GM18502 (cell line): ENCODE results near the gene PKIB.

Experiments used
- ATAC-seq: cut with Tn5 transposase; IDR thresholded peaks from one replicate; pipeline ENCODE4 v1.9.1; 2021; ENCODE audit warnings: mild to moderate bottlenecking; ENCODE audit not compliant: unreplicated experiment, poor library complexity

Gene PKIB

DNA sequence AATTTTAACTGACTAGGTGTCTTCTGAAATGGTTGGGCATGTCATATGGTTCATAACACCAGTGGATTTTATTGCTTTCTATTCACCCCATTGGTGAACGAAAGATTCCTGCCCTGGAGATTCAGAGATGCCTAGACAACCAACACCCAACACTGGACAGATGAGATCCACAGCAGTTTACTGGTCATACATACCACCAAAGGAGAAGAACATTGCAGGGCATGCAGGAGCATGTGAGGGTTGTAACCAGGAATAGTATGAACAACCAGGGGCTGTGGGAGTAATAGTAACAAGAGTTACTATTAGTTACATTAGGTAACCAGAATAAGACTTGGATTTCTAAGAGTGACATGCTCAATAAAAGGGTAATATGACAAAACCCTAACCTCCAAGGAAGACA lies 91.5 kb downstream of the PKIB start:
- ATAC-seq, result no peak

DNA sequence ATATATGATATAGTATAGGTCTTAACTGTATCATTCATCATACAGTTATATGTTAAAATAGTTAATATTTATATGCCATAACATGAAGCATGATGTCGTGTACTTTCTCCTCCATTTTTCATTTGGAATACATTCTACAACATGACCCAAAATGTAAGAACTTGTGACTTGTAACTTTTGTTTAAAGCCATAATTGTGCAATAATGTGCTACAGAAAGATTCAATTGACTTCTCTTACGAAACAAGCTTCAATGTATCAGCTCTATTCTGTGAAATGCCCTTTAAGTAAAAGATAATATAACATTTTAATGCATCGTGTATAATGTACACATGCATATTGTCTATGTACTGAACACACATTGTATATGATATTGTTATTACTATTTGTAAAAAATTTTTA lies 92.6 kb downstream of the PKIB start:
- ATAC-seq, result no peak

DNA sequence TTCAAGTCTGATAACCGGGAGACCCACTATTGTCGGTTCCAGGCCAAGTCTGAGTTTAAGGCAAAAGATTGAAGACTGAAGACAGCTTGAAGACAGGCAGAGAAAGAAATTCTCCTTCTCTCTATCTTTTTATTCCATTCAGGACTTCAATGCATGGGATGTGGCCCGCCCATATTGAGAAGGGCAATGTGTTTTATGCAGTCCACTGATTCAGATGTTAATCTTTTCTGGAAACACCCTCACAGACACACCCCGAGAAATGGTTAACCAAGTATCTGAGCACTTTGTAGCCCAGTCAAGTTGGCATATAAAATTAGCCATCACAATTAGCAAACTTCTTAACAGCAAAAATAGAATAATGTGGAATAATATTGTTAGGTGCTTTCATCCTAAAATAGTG lies 93.9 kb downstream of the PKIB start:
- ATAC-seq, result no peak

DNA sequence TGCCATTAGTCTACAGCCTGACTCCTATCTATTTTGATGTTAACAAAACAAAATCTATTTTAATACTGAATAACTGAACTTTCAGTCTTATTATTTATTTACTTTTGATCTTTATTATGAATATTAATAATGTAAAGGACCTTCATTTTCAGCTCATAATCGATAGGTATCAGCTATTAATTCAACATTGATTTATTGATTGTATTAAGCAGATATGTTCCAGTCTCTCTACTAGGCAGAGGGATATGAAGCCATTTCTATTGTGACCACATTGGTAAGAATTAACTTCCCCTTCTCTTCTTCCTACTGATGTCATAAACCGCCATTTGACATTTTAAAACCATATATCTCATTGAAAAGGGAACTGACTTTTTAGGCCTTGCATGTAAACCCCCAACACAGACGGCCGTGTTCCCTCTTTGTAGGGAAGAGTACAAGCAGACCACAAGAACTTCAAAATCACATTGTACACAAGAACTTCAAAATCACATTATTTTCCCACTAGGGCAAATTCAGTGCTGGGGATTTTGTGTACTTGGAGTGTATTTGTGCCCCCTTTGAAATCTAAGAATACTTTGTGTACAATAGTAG lies 99.8 kb downstream of the PKIB start:
- ATAC-seq, result peak; percentile 87

DNA sequence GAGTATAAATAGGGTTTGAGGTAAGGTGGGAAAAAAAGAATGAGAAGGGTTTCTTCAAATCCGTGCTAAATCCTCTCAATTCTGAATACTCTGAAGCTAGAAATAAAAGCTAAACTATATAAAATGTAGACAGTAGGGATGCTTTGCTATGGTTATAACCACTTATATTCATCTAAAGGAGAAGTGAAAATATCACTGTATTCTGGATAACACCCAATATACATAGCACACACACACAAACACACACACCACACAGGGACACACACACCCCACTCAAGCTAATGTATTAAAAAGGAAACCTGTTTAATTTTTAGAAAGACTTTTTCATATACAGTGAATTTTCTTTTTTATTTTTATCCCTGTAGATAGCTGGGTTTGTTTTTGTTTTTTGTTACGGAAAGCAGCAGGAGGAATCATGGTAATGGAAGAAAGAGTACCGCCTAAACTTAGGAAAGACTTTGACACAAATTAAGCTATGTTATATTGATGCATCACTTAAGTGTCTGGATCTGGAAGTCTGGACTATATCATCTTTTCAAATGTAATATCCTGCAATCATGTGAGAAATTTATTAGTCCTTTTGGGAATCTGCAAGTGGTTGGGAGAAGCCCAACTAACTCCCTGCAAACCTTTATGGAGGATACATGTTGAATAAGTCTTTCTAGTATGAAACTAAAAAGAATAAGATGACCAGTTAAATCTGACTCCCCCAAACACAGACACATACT lies 100.9 kb downstream of the PKIB start:
- ATAC-seq, result no peak

DNA sequence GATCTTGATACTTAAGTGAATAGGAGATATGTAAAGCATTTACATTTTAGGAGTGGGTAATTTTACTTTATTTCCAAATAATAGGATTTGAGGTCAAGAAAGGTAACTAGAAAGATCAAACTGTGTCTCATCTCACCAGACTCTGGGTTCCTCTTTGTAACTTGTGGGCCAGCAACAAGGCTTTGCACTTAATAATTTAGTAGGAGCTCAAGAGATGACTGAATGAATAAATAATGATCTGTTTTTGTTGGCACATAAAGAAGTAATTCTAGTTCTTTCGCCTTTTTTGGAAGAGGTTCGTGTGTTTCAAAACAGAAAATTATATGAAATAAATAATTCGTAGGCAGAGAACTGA lies 101.9 kb downstream of the PKIB start:
- no peak for ATAC-seq

DNA sequence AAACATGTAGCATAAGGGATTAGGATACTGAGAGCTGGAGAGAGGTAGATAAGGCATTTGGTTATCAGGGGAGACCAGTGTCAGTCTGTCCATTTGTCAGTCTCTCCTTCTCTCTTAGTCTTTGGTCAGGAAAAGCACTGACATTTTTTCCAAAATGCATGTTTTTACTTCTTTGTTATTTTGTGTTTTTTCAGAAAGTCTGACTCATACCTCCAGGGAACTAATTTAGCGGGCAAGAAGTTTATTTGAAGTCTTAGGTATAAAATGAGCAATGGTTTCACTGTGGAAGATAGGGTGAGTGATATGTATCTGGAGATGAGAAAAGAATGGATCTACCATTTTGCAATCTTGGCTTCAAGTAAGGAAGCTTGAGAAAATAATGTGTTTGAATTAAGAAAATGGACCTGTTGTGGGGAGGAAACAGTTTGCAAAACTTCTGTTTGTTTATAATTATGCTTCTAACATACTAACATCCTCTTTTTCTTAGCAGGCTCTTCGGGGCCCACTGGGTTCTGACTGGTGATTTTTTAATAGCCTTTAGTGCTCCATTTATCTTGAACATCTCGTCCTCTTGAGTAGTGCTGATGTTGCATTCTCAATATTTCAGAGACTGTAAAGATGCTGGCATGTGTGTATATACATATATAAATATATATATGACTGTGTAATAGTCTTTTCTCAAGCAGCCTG lies 102.4 kb downstream of the PKIB start:
- ATAC-seq, result no peak

DNA sequence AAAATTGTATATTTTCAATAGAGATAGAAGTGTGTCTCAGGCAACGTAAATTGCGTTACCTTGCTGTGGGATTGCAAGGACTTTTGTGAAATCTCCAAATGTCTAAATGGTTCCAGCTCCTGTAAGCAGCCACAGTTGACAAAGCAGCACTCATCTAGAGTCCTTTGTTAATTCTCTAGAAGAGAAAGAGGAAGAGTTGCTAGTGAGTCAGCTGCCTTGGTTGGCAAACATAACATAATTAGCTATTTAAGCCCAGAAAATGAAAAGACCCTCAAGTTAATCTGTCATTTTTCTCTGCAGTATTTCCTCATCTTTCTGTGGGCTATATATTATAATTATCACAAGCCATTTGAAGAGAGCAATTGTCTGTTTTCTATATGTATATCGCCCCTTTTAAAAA lies 102.9 kb downstream of the PKIB start:
- ATAC-seq, result no peak

DNA sequence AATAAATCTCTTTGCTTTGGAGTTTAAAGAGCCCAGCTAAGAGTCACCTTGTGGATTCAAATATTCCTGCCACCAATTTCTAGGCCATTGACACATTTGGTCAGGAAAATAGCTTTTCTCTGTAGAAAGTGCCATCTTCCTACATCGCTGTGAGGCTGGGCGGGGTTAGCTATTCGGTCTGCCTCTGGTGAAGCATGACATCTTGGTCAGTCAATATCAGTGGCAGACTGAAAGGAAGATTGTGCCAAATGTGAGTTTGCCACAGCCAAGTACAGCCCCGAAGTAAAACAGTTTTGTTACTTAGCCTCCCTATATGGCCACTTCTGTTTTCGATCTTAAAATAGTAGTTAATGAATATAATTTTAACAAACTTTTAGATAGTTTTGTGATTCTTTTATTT lies 103.9 kb downstream of the PKIB start:
- ATAC-seq, result no peak

DNA sequence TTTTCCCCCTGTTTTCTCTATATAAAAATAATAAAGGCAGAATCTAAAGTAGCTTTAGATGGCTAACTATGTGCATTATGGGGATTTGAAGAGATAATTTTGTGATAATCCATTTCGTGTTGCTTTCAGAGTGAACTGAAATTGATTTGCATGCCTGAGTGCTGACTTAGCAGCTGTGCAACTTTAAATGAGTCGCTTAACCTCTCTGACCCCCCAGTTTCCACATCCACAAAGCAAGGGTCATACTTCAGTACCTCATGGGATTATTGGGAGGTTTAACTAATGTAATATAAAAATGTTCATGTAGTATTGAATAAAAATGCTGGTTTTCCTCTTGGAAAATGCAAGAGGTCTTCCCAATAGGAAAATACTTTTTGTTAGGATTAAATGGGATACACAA lies 105.5 kb downstream of the PKIB start:
- no peak for ATAC-seq

DNA sequence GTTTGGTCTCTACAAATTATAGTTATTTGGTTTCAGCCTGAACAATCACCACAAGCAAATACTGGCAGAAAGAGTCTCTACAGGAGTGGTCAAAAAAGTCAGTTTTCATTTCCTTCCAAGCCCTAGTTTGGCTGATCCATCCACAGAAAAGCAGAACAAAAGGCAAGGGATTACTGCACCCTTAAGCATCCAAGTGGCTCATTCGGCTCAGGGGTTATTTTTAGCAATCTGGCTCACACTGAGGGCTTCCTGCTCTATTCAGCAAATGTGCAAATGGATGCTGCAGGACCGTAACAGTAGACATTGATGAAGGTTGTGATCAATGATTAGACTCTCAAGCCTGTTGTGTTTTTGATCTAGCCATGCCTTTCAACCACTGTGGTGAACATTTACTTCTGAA lies 107.1 kb downstream of the PKIB start:
- ATAC-seq, result no peak

DNA sequence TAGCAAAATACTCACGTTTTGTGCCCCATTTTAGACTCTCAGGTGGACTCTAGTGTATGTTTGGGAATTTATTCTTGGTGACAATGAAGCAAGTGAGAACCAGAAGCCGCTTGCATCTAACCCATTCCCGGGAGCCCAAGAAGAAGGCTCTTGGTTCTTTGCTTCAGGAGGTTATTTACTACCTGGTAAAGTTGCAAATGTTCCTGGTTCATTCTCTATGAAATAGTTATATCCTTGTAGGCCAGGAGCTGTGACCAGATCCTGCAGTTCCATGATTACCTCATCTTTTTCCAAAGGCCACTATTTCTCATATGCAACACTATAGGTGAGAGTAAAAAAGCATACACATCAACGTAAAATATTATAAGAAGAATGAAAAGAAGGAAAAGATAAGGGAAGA lies 108.4 kb downstream of the PKIB start:
- ATAC-seq, result no peak

DNA sequence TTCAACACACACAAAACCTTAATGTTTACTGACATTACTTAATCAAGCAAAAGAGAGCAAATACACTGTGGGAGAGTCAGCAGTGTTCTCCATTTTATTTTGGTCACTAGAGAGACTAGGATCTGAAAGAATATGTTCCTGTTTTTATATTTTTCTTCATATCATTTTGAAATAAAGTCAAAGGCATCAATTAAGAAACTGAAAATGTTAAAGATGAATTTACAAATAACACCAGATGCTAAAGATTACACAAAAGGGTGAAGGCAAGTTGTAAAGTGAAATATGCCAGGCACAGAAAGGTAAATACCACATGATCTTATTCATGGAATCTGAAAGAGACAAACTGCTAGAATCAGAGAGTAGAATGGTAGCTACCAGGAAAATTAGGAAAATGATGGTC lies 109.0 kb downstream of the PKIB start:
- ATAC-seq, result no peak

DNA sequence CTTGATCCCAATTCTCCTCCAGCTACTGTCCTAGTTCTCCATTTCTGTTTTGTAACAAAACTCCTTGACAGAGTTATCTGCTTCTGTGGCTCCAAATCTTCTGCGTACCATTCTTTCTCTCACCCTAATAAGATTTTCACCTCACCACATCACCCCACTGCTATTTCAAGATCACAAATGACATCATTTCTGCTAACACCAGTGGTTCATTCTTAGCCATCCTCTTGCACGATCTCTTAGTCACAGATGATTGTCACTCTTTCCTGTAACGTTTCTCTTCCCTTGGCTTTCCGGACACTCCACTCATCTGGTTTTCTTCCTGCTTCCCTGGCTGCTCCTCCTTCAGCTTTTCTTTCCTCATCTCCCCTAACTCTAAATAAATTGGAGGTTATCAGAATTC lies 112.5 kb downstream of the PKIB start:
- no peak for ATAC-seq

DNA sequence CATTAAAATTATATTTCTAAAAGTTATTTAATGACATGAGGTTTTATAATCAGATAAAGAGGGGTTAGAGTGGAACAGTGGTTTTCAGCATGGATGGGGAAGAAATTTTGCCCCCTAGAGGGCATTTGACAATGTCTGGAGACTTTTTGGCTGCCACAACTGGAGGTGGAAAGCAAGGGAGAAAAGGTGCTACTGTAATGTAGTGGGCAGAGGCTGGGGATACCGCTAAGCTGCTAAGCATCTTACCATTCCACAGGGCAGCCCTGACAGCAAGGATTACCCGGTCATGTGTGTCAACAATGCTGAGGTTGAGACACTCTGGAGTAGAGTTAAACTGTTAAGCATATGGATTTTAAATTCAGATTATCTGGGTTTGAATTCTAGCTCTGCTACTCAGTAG lies 116.4 kb downstream of the PKIB start:
- ATAC-seq, result no peak

DNA sequence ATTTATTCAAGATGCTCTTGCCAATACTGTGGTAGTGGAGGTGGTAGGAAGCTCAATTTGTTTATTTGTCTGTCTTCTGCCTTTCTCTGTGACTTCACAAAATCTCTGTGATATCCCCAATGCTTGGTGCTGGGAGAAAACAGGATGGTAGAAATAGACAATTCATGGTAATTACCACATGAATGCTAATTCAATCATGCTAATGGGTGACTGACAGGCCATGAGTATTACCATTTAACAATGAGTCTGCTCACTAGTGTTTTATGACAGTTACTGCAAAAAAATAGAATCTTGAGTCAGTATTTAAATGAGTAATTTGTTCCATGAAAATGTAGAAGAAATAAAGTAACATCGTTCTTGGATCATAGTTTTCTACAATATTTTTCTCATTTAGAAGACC lies 117.0 kb downstream of the PKIB start:
- ATAC-seq, result no peak

DNA sequence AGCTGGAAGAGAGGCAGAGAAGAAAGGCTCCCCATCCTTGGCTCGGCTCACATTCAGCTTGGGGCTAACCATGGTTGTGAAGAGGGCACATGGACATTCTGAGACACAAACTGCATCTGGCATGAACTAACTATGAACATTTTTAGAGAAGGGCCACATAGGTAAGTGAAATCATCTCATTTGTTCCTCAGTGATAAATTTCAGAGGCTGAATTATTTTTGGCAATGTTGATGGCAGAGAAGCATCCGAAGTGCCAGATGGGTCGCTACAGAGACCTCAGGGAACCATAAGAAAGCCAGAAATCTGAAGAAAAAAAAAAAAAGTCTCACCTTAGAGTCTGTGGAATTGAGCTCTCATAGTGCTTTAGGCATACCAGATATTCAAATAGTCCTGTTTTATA lies 120.1 kb downstream of the PKIB start:
- ATAC-seq, result no peak

DNA sequence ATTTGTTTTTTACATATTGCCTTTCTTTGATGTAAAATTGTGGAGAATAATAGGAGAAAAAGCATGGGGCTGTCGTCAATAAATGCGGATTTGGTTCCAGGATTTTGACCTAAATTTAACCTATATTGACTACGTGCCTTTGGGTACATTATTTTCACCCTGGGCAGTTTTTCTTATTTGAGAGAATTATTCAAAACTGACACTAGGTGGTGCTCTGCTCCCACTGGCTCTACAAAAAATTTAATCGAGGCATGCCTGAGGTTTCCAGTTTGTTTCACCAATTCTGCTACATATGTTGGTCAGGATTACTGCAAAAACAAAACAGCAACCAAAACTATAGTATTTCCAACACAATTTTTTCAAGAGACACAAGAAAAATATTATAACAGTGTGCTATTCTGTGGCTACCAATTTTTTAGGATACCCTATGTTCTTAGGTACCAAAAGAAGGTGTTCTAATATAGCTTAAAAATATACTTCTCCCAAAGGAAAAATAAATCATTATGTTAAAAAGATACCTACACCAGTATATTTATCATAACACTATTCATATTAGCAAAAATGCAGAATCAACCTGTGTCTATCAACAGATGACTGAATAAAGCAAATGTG lies 120.7 kb downstream of the PKIB start:
- ATAC-seq, result peak; percentile 66

DNA sequence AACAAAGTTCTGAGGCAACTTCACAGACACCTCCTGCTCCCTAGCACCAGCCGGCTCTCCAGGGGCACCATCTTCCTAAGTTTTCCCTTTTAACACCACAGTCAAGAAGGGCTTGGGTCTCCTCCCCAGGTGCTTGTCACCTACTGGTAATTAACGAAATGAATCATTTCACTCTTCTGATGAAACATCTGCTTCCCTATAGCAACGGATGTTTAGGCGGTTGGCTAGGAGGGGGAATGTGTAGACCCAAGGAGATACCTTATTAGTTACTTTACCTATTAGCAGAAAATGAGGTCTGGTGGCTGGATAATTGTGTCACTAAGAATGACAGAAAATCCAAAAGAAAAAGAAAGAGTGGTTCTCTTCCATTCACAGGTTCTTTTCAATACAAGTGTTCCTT lies 123.1 kb downstream of the PKIB start:
- ATAC-seq, result no peak

DNA sequence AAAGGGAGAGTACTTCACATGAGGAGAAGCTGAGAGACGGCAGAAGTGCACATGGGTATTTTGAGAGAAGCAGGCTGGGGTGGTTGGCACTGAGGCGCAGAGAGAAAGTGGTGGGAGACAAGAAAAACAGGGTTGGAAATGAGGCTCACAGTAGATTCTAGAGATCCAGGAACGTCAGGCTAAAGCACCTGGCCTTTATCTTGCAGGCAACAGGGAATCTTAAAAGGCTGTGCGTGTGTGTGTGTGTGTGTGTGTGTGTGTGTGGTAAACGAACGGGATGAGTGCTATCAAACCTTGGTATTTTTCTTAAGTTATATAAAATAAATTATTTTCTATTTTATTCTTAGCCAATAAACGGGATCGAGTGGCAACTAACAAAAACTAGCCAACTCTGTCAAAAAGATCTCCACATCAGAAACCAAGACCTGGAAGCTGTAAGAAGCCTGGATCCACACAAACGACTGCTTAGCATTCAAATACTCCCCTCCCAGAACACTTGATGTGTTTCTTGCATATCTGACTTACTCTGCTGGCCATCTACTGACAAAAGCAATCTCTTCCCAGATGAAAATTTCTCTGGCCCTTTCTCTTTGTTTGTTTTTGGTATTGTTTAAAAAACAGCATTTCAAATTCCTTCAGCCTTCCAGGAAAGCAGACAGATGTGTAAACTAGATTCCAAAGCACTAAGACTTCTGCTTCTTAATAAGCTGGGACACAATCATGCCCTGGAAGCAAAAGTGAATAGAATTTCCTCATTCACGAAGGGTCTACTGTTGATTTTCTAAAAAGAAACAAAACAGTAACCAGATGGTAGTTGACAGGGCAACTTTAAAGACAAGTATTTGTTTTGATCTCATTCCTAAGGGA lies 124.6 kb downstream of the PKIB start:
- no peak for ATAC-seq

DNA sequence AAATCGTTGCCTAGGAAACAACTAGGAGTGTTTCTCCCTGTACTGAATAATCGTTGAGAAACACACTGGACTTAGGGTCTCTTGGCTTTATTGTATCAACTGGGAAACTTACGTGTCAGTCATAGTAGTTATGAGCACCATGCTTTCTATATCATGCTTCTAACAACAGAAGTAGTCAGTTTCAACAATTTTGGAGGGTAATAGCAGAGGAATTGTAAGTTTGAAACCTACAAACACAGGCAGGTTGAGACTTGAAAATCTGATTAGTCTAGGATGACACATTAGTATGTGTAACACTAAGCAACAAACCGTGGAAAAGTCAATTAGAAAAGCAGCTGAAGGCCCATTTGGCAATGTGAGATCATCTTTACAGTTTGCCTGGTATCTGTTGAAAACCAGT lies 125.4 kb downstream of the PKIB start:
- ATAC-seq, result no peak
